GM21447 (cell line): ENCODE results near the gene BSG.

Experiments
- ATAC-seq: cut with Tn5 transposase; IDR thresholded peaks from one replicate; pipeline ENCODE4 v1.9.1; 2021; ENCODE audit not compliant: unreplicated experiment

Gene BSG

DNA sequence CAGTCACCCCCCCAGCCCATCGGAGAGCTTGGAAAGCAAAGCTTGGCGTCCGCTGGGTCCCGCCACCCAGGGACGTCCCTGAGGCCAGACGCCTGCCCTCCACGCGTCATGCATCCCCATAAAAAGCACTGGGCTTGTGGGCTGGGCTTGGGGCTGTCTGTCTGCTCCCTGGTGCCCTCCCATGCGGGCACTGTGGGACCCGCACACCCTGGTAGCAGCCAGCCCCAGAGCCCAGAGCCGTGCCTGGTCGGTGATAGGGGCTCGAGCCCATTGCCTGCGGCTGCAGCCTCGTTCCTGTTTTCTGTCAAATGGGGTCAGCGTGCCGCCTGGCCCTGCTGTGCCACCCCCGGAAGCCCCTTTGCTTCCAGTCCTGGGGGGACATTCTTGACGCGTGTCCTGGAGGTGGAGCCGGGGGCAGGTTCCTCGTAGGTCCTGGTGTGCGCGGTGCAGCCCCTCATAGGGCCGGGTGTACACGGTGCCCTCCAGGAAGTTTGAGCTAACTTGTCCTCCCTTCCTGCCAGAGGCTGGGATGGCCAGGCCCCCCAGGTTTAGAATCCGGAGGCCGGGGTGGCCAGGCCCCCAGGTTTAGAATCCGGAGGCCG, 32.9 kb upstream of the BSG start:
- no peak for ATAC-seq

GRCh38 chr19:540867-541637, 31.3 kb upstream of the BSG start:
- no peak for ATAC-seq

- ATAC-seq, result no peak
Observed at GRCh38 chr19:541699-542098, 30.7 kb upstream of the BSG start.

DNA sequence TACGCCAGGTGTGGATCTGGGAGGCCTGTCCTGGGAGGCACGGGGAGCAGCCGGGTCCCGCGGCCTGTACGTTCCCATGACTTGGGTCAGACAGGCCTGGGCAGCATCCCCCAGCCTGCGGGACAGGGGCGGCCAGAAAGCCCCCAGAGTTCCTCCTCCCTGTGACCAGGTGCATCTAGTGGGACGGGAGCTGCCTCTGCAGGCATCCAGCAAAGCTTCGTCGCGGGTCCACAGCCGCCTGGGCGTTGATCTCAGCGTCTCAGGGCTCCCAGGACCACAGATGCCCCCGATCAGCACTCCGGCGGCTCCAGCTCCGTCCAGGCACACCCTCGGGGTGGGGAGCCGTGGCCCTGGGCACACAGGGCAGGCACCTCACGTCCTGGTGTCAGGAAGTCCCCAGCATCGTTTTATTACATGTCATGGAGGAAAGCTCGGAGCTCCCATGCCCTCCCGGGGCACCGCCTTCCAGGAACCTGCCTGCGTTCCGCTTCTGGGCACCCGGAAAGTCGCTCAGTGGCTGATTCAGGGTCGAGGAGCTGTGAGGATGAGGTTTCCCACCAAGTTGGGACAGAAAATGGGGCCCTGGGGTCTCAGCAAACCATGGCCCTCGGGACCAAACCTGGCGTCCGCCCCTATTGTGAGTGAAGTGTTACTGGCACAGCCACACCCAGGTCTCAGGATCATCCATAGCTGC, 30.1 kb upstream of the BSG start:
- no peak for ATAC-seq

DNA sequence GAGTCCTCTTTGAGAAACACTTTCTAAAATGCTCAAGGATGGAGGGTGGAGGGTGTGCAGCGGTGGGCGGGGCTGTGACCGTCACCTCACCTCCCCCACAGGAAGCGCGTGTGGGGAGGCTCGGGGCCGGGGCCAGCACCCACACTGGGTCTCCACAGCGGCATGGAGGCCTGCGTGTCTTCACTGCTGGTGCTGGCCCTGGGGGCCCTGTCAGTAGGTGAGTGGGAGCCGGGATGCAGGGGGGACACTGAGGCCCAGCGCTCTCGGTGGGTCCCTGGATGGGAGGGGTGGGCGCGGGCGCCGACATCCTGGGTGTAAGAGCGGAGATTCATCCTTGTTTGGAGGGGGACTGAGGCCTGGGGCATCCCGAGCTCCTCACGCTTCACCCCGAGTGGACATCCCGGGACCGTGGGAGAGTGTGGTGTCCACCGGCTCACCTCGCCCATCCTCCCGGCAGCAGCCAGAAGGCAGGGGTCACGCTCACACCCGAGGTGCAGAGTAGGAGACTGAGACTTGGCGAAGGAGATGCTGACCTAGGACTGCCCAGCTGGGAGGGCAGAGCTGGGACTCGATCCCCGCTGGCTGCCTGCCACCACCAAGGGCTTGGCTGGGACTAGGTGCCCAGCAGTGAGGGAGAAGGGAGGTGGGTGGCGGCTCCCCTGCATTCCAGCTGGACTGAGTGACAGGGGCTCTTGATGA, 28.3 kb upstream of the BSG start, which contains the start of gene GZMM:
Gene GZMM, plus strand, starts transcription at position 144 of the 699 bp plus-strand sequence. Its CDS starts 19 bp downstream, at position 163.
- no peak for ATAC-seq

DNA sequence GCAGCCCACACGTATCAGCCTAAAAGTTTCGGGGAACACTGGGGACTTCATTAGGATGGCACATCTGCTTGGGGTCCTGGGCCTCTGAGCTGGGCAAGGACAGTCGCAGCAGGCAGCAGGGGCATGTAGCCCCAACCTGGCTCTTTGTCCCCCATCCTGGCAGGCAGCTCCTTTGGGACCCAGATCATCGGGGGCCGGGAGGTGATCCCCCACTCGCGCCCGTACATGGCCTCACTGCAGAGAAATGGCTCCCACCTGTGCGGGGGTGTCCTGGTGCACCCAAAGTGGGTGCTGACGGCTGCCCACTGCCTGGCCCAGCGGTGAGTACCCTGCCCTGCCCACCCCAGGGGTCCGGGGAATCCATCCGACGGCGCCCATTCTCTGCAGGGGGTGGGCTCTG, 25.3 kb upstream of the BSG start:
- ATAC-seq, result no peak

GRCh38 chr19:547836-548720, 24.3 kb upstream of the BSG start:
- ATAC-seq, result no peak

DNA sequence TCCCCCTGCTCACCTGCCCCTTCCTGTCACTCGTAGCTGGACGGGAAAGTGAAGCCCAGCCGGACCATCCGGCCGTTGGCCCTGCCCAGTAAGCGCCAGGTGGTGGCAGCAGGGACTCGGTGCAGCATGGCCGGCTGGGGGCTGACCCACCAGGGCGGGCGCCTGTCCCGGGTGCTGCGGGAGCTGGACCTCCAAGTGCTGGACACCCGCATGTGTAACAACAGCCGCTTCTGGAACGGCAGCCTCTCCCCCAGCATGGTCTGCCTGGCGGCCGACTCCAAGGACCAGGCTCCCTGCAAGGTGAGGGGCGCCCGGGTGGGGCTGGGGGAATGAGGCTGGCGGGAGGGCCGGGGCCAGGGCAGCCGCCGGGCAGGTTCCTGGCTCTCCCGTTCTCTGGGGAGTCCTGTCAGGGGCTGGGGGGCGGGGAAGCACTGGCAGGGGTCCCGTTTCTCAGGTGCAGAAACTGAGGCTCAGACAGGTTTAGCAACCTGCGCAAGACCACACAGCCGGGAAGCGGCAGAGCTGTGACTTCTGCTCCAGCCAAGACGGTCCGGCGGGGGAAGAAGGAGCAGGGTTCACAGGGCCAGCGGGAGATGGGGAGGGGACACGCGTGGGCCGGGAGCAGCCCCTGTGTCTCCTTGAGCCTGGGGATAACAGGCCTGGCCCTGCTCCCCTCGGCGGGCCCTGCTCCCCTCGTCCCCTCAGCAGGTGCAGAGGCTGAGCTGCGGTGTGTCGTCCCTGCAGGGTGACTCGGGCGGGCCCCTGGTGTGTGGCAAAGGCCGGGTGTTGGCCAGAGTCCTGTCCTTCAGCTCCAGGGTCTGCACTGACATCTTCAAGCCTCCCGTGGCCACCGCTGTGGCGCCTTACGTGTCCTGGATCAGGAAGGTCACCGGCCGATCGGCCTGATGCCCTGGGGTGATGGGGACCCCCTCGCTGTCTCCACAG, 23.2 kb upstream of the BSG start:
- no peak for ATAC-seq

- ATAC-seq, result no peak
Observed at GRCh38 chr19:554817-555216, 17.6 kb upstream of the BSG start.

DNA sequence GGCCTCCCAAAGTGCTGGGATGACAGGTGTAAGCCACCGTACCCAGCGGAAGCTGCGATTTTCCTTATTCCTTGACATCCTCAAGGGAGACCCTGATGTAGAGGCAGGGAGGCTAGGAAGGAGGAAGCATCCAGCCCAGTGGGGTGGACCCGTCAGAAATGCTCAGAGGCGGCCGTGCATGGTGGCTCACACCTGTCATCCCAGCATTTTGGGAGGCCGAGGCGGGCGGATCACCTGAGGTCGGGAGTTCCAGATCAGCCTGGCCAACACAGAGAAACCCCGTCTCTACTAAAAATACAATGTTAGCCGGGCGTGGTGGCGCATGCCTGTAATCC, 17.0 kb upstream of the BSG start:
- no peak for ATAC-seq

DNA sequence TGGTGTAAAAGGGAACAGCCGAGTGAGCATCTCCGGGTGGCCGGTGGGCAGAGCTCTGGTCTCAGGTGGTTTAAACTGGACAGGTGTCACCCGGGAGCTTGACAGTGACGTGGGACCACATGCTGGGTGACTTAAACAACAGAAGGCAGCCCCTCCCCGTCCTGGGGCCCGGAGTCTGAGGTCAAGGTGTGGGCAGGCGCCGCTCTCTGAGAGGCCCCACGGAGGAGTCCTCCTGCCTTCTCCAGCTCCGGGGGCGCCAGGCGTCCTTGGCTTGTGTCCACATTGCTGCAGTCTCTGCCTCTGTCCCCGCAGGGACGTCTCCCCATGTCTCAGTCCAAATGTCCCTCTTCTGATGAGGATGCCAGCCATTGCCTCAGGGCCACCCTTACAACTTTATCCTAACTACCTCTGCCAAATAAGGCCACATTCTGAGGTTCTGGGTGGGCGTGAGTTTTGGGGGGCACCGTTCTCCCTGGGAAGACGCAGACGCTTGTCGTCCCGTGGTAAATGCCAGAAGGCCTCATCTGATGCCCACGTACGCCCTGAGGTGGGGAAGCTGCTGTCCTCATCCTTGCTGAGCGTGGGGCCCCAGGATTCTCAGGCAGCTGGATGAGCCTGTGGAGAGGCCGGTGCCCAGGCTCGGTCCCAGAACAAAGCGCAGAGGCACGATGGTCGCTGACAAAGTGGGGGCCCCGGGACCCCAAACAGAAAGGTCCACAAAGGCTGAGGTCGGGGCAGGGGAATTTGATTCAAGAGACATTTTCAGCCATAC, 15.6 kb upstream of the BSG start:
- ATAC-seq, result no peak

GRCh38 chr19:558770-559439, 13.5 kb upstream of the BSG start:
- no peak for ATAC-seq

- ATAC-seq, result no peak
Observed at GRCh38 chr19:560121-560520, 12.3 kb upstream of the BSG start.

DNA sequence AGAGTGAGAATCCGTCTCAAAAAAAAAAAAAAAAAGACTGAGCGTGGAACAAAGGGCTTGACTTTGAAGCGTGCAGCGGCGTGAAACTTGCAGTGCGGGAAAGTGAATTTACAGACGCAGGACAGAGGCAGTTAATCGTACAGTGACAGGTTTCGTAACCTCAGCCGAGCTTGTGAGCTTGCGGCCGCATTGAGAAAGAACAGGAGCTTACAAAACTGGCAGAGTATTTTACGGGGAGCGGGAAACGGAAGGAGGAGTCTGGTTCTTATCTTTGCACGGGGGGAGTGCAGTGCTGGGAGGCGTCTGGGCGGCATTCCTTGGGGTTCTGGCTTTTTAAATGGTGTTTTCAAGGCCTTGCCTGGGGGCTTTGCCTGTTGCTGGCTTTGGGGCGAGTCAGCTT, 6.0 kb upstream of the BSG start:
- ATAC-seq, result no peak

DNA sequence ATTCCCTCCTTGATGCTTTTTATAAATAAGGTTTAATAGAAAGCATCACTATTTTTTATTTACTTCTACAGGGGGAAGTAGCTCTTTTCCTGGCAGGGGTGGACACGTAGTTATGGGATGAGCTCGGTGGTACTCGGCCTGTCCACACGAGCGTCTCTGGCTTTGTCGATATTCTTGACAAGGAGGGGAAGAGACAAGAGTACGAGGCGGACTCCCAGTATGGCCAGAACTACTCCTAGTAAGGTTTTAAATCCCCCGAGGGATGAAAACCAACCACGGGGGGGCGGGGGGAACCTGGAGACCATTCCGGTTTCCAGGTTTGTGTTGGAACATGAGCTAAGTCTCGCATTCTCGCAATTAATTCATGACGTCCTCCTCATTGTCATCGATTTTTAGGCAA, 5.6 kb upstream of the BSG start:
- no peak for ATAC-seq

- no peak for ATAC-seq
Observed at GRCh38 chr19:567296-567900, 5.0 kb upstream of the BSG start.

DNA sequence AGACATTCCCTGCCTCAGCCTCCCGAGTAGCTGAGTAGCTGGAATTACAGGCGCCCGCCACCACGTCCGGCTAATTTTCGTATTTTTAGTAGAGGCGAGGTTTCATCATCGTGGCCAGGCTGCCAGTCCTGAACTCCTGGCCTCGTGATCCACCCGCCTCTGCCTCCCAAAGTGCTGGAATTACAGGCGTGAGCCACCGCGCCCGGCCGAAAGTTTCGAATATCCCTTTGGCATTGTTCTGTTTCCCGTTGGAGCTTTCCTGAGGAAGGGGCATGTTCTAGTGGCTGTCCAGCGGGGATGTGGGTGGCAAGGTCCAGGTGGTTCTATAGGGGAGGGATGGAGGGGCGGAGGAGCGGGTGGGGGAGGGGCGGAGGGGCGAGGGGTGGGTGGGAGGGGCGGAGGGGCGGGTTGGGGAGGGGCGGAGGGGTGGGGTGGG, 2.1 kb upstream of the BSG start:
- no peak for ATAC-seq
